Heart left ventricle (tissue), 13 donors: ENCODE measurements around the gene TRIOBP.

Experiments
- CTCF ChIP-seq, 12 donors: fragments of 200-600 bp; sonication (generic) in 4 of 12; IDR thresholded peaks; one replicate each; pipeline versions ENCODE4 v1.5.0 to v1.8.0; 2018 to 2022; ENCODE audit warnings: antibody characterized with exemption in 12 of 12, mild to moderate bottlenecking in 5 of 12
- POLR2A ChIP-seq, 2 donors: fragments of 450-650 bp; IDR thresholded peaks; one replicate each; pipeline ENCODE4 v1.6.1; 2017; ENCODE audit warnings: antibody characterized with exemption in 2 of 2, mild to moderate bottlenecking in 2 of 2, moderate library complexity in 2 of 2
- donor health status: ischemic (EF 13 %, LVEDD 7.1; RV severe dilation, severe dysfunction).
- donor health status: DM: no; HTN: yes; CAD: no.
- donor health status: DM: no; HTN: no; CAD: no.
- donor health status: ischemic (EF 25% LVEDD 6.9; RV normal size, moderate dysfunction).
- donor health status: ischemic (EF 25% LVEDD 5.7; RV mildly dilated, moderate dysfunction).
- donor health status: ischemic (EF 35%, LVEDD 5.7; RV mildly dilated, moderate dysfunction).
- donor health status: nonischemic (EF 11% LVEDD 7.7; RV severe dilation, severe dysfunction).
- donor health status: DM: yes; HTN: yes; CAD: no.
- donor health status: PGD.
- donor health status: ischemic (EF 29% LVEDD 5.4; RV normal size, mild dysfunction).
- donor health status: nonischemic (EF 23%, LVEDD 6.1; RV moderate dilation, normal function).

- TF ChIP-seq CTCF (IDR thresholded peaks at IDR 0.05) (no peak), POLR2A (IDR thresholded peaks at IDR 0.05) (no peak)
Measured at GRCh38 chr22:37733625-37734401, 37.0 kb downstream of the TRIOBP start.
